Choroid plexus epithelial cell (primary cell): Measurements from ENCODE around the gene ACOT6.

Source experiments
- DNase-seq: peaks from one replicate; pipeline ENCODE4 v3.0.0-alpha.2; 2010; ENCODE audit warnings: low read depth
- H3K4me3 ChIP-seq: 2 replicates; pipeline ENCODE4 v1.5.1; 2011; ENCODE audit warnings: low read depth, mild to moderate bottlenecking, control low read depth, low read length, moderate library complexity
- CTCF ChIP-seq: conservative IDR thresholded peaks from 2 replicates; pipeline ENCODE4 v1.5.1; 2011; ENCODE audit warnings: low read depth, mild to moderate bottlenecking, control low read depth, inconsistent platforms, low read length, moderate library complexity

ACOT6 gene

DNA sequence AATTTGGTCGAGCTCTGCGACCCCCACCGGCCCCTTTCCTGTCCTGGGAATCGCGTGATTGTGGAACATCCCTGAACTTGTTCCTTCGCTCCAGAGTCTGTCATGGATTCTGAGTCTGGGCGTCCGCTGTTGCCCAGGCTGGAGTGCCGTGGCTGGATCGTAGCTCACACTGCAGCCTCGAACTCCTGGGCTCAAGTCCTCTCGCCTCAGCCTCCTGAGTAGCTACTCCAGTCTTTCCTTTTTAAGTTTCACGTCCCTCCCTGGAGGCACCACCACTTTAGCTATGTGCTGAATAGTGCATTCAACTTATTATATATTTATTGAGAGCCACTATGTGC is 698 bp downstream of the ACOT6 start:
- no peak for TF ChIP-seq CTCF
- peak; percentile 26 for DNase-seq
- peak overlapping the region; percentile 68 for H3K4me3 ChIP-seq

DNA sequence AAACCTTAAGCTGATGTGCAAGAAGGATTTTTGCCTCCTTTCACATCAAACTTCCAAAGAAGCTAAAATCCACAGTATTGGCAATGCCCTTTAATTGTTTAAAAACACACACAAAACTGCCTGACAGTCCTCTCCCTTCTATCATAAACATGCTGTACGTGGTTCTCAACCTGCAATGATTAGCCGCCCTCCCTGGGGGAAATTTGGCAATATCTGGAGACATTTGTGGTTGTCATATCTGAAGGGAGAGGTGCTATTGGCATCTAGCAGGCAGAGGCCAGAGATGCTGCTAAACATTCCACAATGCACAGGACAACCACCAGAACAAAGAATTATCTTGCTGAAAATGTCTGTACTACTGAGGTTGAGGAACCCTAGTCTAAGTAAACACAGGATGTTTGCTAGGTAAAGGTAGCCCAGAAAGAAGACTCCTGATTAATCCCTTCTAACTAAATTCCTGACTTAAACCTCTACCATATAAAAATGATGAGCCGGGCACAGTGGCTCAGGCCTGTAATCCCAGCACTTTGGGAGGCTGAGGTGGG is 1.2 kb downstream of the ACOT6 start:
- H3K4me3 ChIP-seq = no peak overlapping the region
- TF ChIP-seq CTCF = no peak
- no peak for DNase-seq

DNA sequence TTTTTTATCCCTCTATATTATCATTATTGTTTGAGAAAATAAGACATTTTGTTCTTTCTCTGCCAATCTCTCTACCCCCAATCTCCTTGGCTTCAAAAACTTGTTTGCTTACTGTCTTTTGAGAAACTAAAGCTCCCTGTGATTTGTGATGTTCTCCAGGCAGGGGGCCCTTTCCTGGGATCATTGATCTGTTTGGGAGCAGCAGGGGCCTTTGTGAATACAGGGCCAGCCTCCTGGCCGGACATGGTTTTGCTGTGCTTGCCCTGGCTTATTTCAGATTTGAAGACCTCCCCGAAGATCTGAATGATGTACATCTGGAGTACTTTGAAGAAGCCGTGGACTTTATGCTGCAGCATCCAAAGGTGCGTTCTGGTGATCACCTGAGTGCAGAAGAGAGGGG is 4.5 kb downstream of the ACOT6 start:
- H3K4me3 ChIP-seq = no peak overlapping the region
- DNase-seq = no peak
- no peak for TF ChIP-seq CTCF

GRCh38 chr14:73619524-73619923 is 7.2 kb downstream of the ACOT6 start:
- no peak overlapping the region for H3K4me3 ChIP-seq
- TF ChIP-seq CTCF = no peak
- no peak for DNase-seq

DNA sequence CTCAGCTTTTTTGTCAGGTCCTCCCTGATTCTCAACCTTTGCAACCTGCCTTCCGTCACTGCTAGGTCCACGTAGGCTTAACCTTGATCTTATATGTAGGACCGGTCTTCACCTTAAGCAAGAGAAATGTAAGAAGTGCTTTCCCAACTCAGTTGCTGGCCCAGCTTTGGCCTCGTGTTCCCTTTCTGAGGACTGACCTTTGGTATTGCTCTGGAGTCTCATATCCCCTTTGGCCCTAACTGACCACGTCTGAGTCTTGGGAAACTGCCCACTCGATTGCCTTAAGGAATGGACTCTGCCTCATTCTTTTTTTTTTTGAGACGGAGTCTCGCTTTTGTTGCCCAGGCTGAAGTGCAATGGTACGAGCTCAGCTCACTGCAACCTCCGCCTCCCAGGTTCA is 8.0 kb downstream of the ACOT6 start:
- DNase-seq = no peak
- TF ChIP-seq CTCF = no peak
- H3K4me3 ChIP-seq = no peak overlapping the region

DNA sequence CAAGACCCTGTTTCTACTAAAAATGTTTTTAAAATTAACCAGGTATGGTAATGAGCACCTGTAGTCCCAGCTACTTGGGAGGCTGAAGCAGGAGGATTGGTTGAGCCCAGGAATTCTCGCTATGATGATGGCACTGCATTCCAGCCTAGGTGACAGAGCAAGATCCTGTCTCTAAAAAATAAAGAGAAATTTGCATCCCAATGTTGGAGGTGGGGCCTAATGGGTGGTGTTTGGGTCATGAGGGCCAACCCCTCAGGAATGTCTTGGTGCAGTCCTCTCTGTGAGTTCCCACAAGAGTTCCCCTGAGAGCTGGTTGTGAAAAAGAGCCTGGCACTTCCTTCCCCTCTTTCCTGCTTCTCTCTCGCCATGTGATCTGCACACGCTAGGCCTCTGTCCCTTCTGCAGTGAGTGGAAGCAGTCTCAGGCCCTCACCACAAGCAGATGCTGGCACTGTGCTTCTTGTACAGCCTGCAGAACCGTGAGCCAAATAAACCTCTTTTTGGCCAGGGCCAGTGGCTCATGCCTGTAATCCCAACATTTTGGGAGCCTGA is 11.3 kb downstream of the ACOT6 start:
- no peak for TF ChIP-seq CTCF
- DNase-seq = no peak
- H3K4me3 ChIP-seq = no peak overlapping the region

GRCh38 chr14:73625706-73626105 is 13.4 kb downstream of the ACOT6 start:
- TF ChIP-seq CTCF = no peak
- no peak for DNase-seq
- no peak overlapping the region for H3K4me3 ChIP-seq
